Right forelimb (tissue), 1 donor: Measurements from ENCODE around the gene PRKG1.
A peak's percentile ranks its signal among the peaks of the same experiment; 100 is the strongest.
"Not testable (repeated sequence)": the region's sequence is repeated elsewhere in the genome, so short reads cannot be mapped to it uniquely, and the experiment has no call there.

Experiments
- DNase-seq: peaks from one replicate; pipeline ENCODE4 v3.0.0-alpha.2; 2018

Gene PRKG1

GRCh38 chr10:52210161-52210560 lies 1135.9 kb downstream of the PRKG1 start:
- DNase-seq = no peak

- DNase-seq = no peak
These were observed 1137.8 kb downstream of the PRKG1 start for GRCh38 chr10:52212062-52212461.

- no peak for DNase-seq
These were observed 1138.5 kb downstream of the PRKG1 start for GRCh38 chr10:52212802-52213201.

- DNase-seq = no peak
These were observed 1139.0 kb downstream of the PRKG1 start for GRCh38 chr10:52213321-52213752.

- DNase-seq = peak; percentile 61
These were observed 1141.6 kb downstream of the PRKG1 start for GRCh38 chr10:52215745-52216361.

- DNase-seq = no peak
These were observed 1142.6 kb downstream of the PRKG1 start for GRCh38 chr10:52216852-52217251.

GRCh38 chr10:52217531-52217930 lies 1143.2 kb downstream of the PRKG1 start:
- no peak for DNase-seq

GRCh38 chr10:52220947-52221346 lies 1146.7 kb downstream of the PRKG1 start:
- DNase-seq = no peak

- DNase-seq = no peak
These were observed 1147.6 kb downstream of the PRKG1 start for GRCh38 chr10:52221923-52222322.

GRCh38 chr10:52226197-52226847 lies 1152.0 kb downstream of the PRKG1 start:
- no peak for DNase-seq

GRCh38 chr10:52228556-52228955 lies 1154.3 kb downstream of the PRKG1 start:
- DNase-seq = no peak

- DNase-seq = no peak
These were observed 1155.1 kb downstream of the PRKG1 start for GRCh38 chr10:52229291-52229931.

GRCh38 chr10:52232561-52233350 lies 1158.5 kb downstream of the PRKG1 start:
- DNase-seq = no peak

- DNase-seq = not testable (repeated sequence)
These were observed 1159.2 kb downstream of the PRKG1 start for GRCh38 chr10:52233351-52233991.

GRCh38 chr10:52239771-52240170 lies 1165.5 kb downstream of the PRKG1 start:
- DNase-seq = no peak

- no peak for DNase-seq
These were observed 1171.3 kb downstream of the PRKG1 start for GRCh38 chr10:52245547-52245946.

GRCh38 chr10:52247929-52248328 lies 1173.6 kb downstream of the PRKG1 start:
- not testable (repeated sequence) for DNase-seq

- DNase-seq = no peak
These were observed 1174.5 kb downstream of the PRKG1 start for GRCh38 chr10:52248697-52249306.

GRCh38 chr10:52249850-52250395 lies 1175.6 kb downstream of the PRKG1 start:
- no peak for DNase-seq

GRCh38 chr10:52250510-52250909 lies 1176.2 kb downstream of the PRKG1 start:
- DNase-seq = no peak

- DNase-seq = no peak
These were observed 1178.0 kb downstream of the PRKG1 start for GRCh38 chr10:52252307-52252706.
